Fibroblast of mammary gland (primary cell): Measurements from ENCODE around the gene FBP1.

Experiments used
- DNase-seq: peaks from one replicate; pipeline ENCODE4 v3.0.0-alpha.2; 2010; ENCODE audit warnings: low read depth
- H3K4me3 ChIP-seq: 2 replicates; pipeline ENCODE4 v1.5.1; 2011; ENCODE audit warnings: low read depth, mild to moderate bottlenecking, low read length, moderate library complexity; ENCODE audit not compliant: control insufficient read depth
- CTCF ChIP-seq: conservative IDR thresholded peaks from 2 replicates; pipeline ENCODE4 v1.5.1; 2011; ENCODE audit warnings: low read depth, low read length, inconsistent platforms; ENCODE audit not compliant: control insufficient read depth, insufficient read depth

FBP1 gene

DNA sequence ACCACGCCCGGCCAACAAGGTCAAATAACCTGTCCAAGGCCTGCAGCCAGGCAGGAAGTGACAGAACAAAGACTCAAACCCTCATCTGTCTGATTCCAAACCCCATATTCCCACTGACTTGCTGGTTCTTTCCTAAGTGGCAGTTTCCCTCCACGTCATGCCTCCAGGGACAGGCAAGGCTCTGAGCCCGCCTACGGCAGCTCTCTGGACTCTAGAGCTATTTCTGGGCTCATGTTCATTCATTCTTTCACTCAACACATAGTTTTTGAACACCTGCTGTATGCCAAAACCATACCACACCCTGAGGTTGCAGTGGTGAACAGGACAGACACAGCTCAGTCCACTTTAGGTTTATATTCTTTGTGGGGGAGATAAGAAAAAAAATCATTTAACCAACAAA is 5.2 kb upstream of the FBP1 start:
- no peak for TF ChIP-seq CTCF
- H3K4me3 ChIP-seq, result no peak overlapping the region
- DNase-seq, result no peak

DNA sequence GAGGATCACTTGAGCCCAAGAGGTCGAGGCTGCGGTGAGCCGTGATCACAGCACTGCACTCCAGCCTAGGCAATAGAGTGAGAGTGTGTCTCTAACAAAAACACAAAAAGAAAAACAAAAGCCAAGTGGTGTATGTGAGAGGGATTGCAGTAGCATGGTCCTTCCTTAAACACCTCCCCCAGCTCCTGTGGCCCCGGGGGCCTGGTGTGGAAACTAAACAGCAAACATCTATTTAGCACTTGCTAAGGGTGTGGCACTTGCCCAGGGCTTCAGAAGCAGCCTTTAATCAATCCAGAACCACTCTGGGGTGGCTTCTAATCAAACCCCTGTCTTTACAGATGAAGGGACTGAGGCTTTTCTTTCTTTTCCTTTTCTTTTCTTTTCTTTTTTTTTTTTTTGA is 4.4 kb upstream of the FBP1 start:
- DNase-seq, result no peak
- no peak for TF ChIP-seq CTCF
- H3K4me3 ChIP-seq, result no peak overlapping the region

- no peak for DNase-seq
- no peak for TF ChIP-seq CTCF
- no peak overlapping the region for H3K4me3 ChIP-seq
Measured at GRCh38 chr9:94643176-94643575, 3.9 kb upstream of the FBP1 start.

- no peak for TF ChIP-seq CTCF
- no peak for DNase-seq
- H3K4me3 ChIP-seq, result no peak overlapping the region
Measured at GRCh38 chr9:94642501-94642900, 3.2 kb upstream of the FBP1 start.

GRCh38 chr9:94639999-94640376 is 670 bp upstream of the FBP1 start:
- TF ChIP-seq CTCF, result no peak
- H3K4me3 ChIP-seq, result no peak overlapping the region
- no peak for DNase-seq

DNA sequence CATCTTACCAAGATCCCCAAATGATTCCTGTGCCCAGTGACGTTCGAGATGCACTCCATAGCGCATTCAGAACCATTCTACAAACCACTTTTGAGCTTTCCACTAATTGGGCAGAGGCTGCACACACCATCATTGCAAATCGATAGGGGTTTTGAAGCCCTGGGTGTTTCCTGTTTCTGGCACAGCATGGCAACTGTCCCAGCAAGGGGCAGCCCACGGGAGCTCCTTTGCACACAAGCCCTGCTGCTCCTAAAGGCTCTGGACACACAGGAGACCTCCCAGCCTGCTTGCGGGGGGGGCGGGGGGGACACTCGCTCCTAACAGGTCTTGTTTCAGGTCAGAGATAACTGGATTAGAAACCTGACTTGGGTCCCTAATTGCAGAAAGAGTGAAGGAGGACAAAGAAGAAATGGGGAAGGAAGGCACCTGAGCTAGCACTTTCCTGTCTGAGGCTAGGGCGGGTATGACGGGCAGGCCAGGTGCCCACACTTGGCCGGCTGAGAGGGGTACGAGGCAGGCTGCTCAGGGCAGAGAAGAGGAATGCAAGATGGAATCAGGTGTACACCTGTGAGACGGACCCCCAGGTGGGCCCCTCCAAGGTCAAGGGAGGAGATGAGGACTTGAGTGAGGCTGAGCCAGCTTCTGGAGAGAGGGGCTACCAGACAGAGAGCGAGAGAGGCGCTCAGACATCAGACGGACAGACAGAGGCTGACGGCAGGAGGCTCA is 820 bp downstream of the FBP1 start:
- H3K4me3 ChIP-seq, result no peak overlapping the region
- no peak for TF ChIP-seq CTCF
- DNase-seq, result no peak

DNA sequence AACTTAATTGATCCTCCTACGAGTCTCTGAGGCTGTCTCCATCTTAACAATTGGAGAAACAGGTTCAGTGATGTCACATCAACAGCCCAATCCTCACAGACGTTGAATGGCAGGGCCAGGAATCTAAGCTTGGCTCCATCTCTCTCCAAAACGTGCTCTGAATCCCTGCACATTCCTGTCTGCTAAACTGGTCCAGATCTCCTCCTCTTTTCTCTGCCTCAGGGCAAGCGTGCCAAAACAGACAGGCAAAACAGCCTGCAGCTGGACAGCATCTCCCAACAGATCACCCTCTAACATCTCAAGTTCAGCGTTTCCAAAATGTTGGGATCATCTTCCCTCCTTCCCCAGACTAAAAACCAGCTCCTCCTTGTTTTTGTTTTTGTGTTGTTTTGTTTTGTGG is 6.6 kb downstream of the FBP1 start:
- no peak for DNase-seq
- no peak overlapping the region for H3K4me3 ChIP-seq
- no peak for TF ChIP-seq CTCF
